ENCODE measurements around the gene OLFML2B.
A peak's percentile ranks its signal among the peaks of the same experiment; 100 is the strongest.
"Not testable (repeated sequence)": the region's sequence is repeated elsewhere in the genome, so short reads cannot be mapped to it uniquely, and the experiment has no call there.

The OLFML2B gene

GRCh38 chr1:162068301-162068700 is 44.6 kb upstream of the OLFML2B start:
- in situ Hi-C loops (cut with HindIII; ENCODE audit: low pct_ligation_motif_present, low sequenced_read_pairs): no loop called here
- no peak overlapping the region for H3K4me3 ChIP-seq (ENCODE audit: low read depth, low read length)
- no peak for TF ChIP-seq CTCF (IDR thresholded peaks at IDR 0.05; ENCODE audit: low read depth, low read length, missing control alignments)
- no peaks in the 10 kb centered on the region for H3K36me3 ChIP-seq (replicated peaks)
- H3K27ac ChIP-seq: no peak overlapping the region
- DNase-seq: no peak
- peaks cover 5% of the 10 kb centered on the region for H3K27me3 ChIP-seq (replicated peaks)

DNA sequence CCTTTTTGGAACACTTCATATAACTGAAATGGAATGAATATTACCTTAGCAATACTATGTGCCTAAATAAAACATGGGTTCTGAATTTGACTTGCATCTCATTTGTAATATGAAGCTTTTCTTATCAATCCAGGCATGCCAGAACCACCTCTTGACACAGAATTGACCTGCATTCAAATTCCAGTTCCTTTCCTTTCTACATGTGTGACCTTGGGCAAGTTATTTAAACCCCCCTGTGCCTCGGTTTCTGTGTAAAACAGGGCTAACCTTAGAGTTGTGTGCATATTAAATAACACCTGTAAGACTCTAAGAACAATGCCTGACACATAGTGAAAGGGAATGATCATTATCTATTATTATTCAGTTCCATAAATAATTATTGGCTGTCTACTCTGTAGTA is 43.8 kb upstream of the OLFML2B start:
- no peak overlapping the region for H3K4me3 ChIP-seq (ENCODE audit: low read depth, low read length)
- peaks cover 5% of the 10 kb centered on the region for H3K27me3 ChIP-seq (replicated peaks)
- in situ Hi-C loops (cut with HindIII; ENCODE audit: low pct_ligation_motif_present, low sequenced_read_pairs): no loop called here
- DNase-seq: no peak
- no peak overlapping the region for H3K27ac ChIP-seq
- no peaks in the 10 kb centered on the region for H3K36me3 ChIP-seq (replicated peaks)
- no peak for TF ChIP-seq CTCF (IDR thresholded peaks at IDR 0.05; ENCODE audit: low read depth, low read length, missing control alignments)

DNA sequence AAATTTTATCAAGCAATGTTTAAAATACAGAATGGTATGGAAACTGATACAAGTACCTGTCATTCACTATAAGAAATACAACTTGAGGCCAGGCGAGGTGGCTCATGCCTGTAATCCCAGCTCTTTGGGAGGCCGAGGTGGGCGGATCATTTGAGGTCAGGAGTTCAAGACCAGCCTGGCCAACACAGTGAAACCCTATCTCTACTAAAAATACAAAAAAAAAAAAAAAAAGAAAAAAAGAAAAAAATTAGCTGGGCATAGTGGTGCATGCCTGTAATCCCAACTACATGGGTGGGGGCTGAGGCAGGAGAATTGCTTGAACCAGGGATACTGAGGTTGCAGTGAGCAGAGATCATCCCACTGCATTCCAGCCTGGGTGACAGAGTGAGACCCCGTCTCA is 43.2 kb upstream of the OLFML2B start:
- H3K36me3 ChIP-seq (replicated peaks); H3K27ac ChIP-seq; H3K4me3 ChIP-seq (ENCODE audit: low read depth, low read length); H3K27me3 ChIP-seq (replicated peaks); DNase-seq; in situ Hi-C loops (cut with HindIII; ENCODE audit: low pct_ligation_motif_present, low sequenced_read_pairs): not testable (repeated sequence)

DNA sequence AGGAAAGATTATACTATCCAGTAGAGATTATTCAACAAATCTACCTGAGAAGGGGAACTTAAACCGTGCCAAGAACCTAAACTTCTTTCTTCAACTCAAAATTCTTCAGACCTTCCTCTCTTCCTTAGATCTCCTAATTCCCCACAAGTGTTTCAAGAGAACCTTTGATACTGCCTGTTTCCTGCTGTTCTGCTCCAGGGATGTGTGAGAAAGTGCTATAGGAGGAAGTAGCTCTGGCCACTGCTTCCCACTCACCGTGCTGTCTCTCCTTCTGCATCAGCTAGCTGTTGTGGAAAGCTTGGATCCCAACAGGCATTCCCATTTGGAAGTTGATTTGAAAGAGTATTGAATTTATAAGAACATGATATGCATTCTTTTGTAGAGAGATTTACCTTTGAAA is 41.3 kb upstream of the OLFML2B start:
- DNase-seq: no peak
- TF ChIP-seq CTCF (IDR thresholded peaks at IDR 0.05; ENCODE audit: low read depth, low read length, missing control alignments): no peak
- in situ Hi-C loops (cut with HindIII; ENCODE audit: low pct_ligation_motif_present, low sequenced_read_pairs): no loop called here

GRCh38 chr1:162062542-162063015 is 38.9 kb upstream of the OLFML2B start:
- peak; percentile 28 for DNase-seq
- no peak for TF ChIP-seq CTCF (IDR thresholded peaks at IDR 0.05; ENCODE audit: low read depth, low read length, missing control alignments)
- Histone ChIP-seq H3K36me3 (replicated peaks) (no peaks in the 10 kb centered on the region), H3K4me3 (ENCODE audit: low read depth, low read length) (no peak overlapping the region), H3K27ac (no peak overlapping the region), H3K27me3 (replicated peaks) (no peaks in the 10 kb centered on the region)
- in situ Hi-C loops (cut with HindIII; ENCODE audit: low pct_ligation_motif_present, low sequenced_read_pairs): no loop called here

More for the DNA sequence above, 41.3 kb upstream of the OLFML2B start:
- Histone ChIP-seq H3K27ac (no peak overlapping the region), H3K4me3 (ENCODE audit: low read depth, low read length) (no peak overlapping the region), H3K27me3 (replicated peaks) (no peaks in the 10 kb centered on the region), H3K36me3 (replicated peaks) (no peaks in the 10 kb centered on the region)

DNA sequence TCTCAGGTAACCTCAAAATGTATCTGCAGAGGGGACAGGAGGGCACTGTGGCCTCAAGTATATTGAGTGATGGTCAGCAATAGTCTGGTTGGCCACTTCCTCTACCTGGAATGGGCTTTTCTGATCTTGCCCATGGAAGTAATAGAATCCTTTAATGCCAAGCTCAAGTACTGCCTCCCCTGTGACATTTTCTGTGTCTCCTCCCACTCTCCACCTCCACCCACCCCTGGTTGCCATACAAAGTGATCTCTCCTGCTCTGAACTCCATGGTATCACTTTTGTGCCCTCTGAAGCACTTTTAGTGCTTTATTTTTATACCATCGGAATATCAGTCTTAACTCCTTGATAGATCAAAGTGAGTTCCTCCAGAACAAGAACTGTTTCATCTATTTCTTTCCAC is 36.6 kb upstream of the OLFML2B start:
- Histone ChIP-seq H3K27me3 (replicated peaks) (no peaks in the 10 kb centered on the region), H3K4me3 (ENCODE audit: low read depth, low read length) (no peak overlapping the region), H3K36me3 (replicated peaks) (no peaks in the 10 kb centered on the region), H3K27ac (no peak overlapping the region)
- TF ChIP-seq CTCF (IDR thresholded peaks at IDR 0.05; ENCODE audit: low read depth, low read length, missing control alignments): no peak
- in situ Hi-C loops (cut with HindIII; ENCODE audit: low pct_ligation_motif_present, low sequenced_read_pairs): no loop called here
- DNase-seq: no peak

Measured in brain microvascular endothelial cell (primary cell).